ENCODE measurements around the gene ELOA. TPM values are rescaled to one million over a fixed set of nuclear protein-coding genes. Genes with fewer than 3 reads are reported as not detected.

The ELOA gene
- total and polyA plus RNA-seq, 2 experiments from 2014 or later = 44.3 to 50.1 TPM

- TF ChIP-seq EZH2 (IDR thresholded peaks at IDR 0.05; ENCODE audit: insufficient read depth, poor library complexity, severe bottlenecking) = no peak
- no peak for TF ChIP-seq EZH2phosphoT487 (IDR thresholded peaks at IDR 0.05; ENCODE audit: insufficient read depth, low read depth)
- no peaks in the 10 kb centered on the region for H3K4me1 ChIP-seq (ENCODE audit: insufficient read depth)
Observed at GRCh38 chr1:23757812-23758211, 14.5 kb downstream of the ELOA start.

GRCh38 chr1:23759277-23759676 lies 16.0 kb downstream of the ELOA start:
- Histone ChIP-seq H3K9me3 (ENCODE audit: low read depth) (no peaks in the 10 kb centered on the region), H3K4me1 (ENCODE audit: insufficient read depth) (no peaks in the 10 kb centered on the region), H3K4me2 (ENCODE audit: unreplicated experiment) (no peak overlapping the region), H3K79me2 (ENCODE audit: insufficient read depth) (peaks cover 66% of the 10 kb centered on the region), H3K4me3 (no peak overlapping the region), H3F3A (ENCODE audit: insufficient read depth) (peaks cover 20% of the 10 kb centered on the region), H2AFZ (no peak overlapping the region), H3K27ac (no peak overlapping the region), H4K20me1 (ENCODE audit: insufficient read depth) (no peaks in the 10 kb centered on the region), H3K9ac (no peak overlapping the region), H3K36me3 (ENCODE audit: low read depth) (peaks cover 76% of the 10 kb centered on the region), H3K9me2 (ENCODE audit: insufficient read depth) (no peaks in the 10 kb centered on the region), H3K27me3 (replicated peaks; ENCODE audit: insufficient read depth) (no peaks in the 10 kb centered on the region)
- WGBS, 2 experiments (ENCODE audit: low coverage in 1 of 2, low lambda C conversion rate in 2 of 2, missing lambda C conversion rate in 2 of 2) = 22 to 29% methylated on average over 4 of the region's 4 CpGs
- in situ Hi-C loops (cut with MboI) = no loop called here
- no peak for TF ChIP-seq EZH2phosphoT487 (IDR thresholded peaks at IDR 0.05; ENCODE audit: insufficient read depth, low read depth)
- TF ChIP-seq EZH2 (IDR thresholded peaks at IDR 0.05; ENCODE audit: insufficient read depth, poor library complexity, severe bottlenecking) = no peak
- no peak for DNase-seq

More at GRCh38 chr1:23757812-23758211, 14.5 kb downstream of the ELOA start:
- Histone ChIP-seq H3K79me2 (ENCODE audit: insufficient read depth) (peaks cover 80% of the 10 kb centered on the region), H3K9me3 (ENCODE audit: low read depth) (no peaks in the 10 kb centered on the region), H3K9ac (no peak overlapping the region), H3K4me3 (no peak overlapping the region), H3K4me2 (ENCODE audit: unreplicated experiment) (no peak overlapping the region), H4K20me1 (ENCODE audit: insufficient read depth) (0 out of 2 replicates have a peak, but pooled peaks cover 3% of the 10 kb centered on the region), H3F3A (ENCODE audit: insufficient read depth) (peaks cover 12% of the 10 kb centered on the region), H3K9me2 (ENCODE audit: insufficient read depth) (no peaks in the 10 kb centered on the region), H3K27me3 (replicated peaks; ENCODE audit: insufficient read depth) (no peaks in the 10 kb centered on the region), H3K36me3 (ENCODE audit: low read depth) (peaks cover 91% of the 10 kb centered on the region), H2AFZ (no peak overlapping the region), H3K27ac (no peak overlapping the region)
- in situ Hi-C loops (cut with MboI) = no loop called here
- no peak for DNase-seq
- WGBS, 2 experiments (ENCODE audit: low coverage in 1 of 2, low lambda C conversion rate in 2 of 2, missing lambda C conversion rate in 2 of 2) = 83 to 100% methylated on average over 1 of the region's 1 CpG

- peaks cover 42% of the 10 kb centered on the region for H3K36me3 ChIP-seq (ENCODE audit: low read depth)
- no peaks in the 10 kb centered on the region for H3K9me2 ChIP-seq (ENCODE audit: insufficient read depth)
- TF ChIP-seq EZH2 (IDR thresholded peaks at IDR 0.05; ENCODE audit: insufficient read depth, poor library complexity, severe bottlenecking) (no peak), EZH2phosphoT487 (IDR thresholded peaks at IDR 0.05; ENCODE audit: insufficient read depth, low read depth) (no peak)
- peak; percentile 29 for DNase-seq
- in situ Hi-C loops (cut with MboI) = no loop called here
- H2AFZ ChIP-seq = no peak overlapping the region
- H3K4me2 ChIP-seq (ENCODE audit: unreplicated experiment) = no peak overlapping the region
- H3K27ac ChIP-seq = no peak overlapping the region
- H3F3A ChIP-seq (ENCODE audit: insufficient read depth) = peaks cover 20% of the 10 kb centered on the region
- no peaks in the 10 kb centered on the region for H3K4me1 ChIP-seq (ENCODE audit: insufficient read depth)
- 35 to 44% methylated on average over 7 of the region's 7 CpGs for WGBS, 2 experiments (ENCODE audit: low coverage in 1 of 2, low lambda C conversion rate in 2 of 2, missing lambda C conversion rate in 2 of 2)
- no peaks in the 10 kb centered on the region for H3K9me3 ChIP-seq (ENCODE audit: low read depth)
- no peak overlapping the region for H3K9ac ChIP-seq
- H4K20me1 ChIP-seq (ENCODE audit: insufficient read depth) = no peaks in the 10 kb centered on the region
- H3K27me3 ChIP-seq (replicated peaks; ENCODE audit: insufficient read depth) = no peaks in the 10 kb centered on the region
- no peak overlapping the region for H3K4me3 ChIP-seq
- peaks cover 32% of the 10 kb centered on the region for H3K79me2 ChIP-seq (ENCODE audit: insufficient read depth)
Observed at GRCh38 chr1:23763041-23763577, 19.8 kb downstream of the ELOA start.

GRCh38 chr1:23768733-23769132 lies 25.5 kb downstream of the ELOA start:
- no peak for TF ChIP-seq EZH2phosphoT487 (IDR thresholded peaks at IDR 0.05; ENCODE audit: insufficient read depth, low read depth)
- TF ChIP-seq EZH2 (IDR thresholded peaks at IDR 0.05; ENCODE audit: insufficient read depth, poor library complexity, severe bottlenecking) = no peak
- H3K9me3 ChIP-seq (ENCODE audit: low read depth) = no peaks in the 10 kb centered on the region
- no peaks in the 10 kb centered on the region for H4K20me1 ChIP-seq (ENCODE audit: insufficient read depth)
- H3K9ac ChIP-seq = no peak overlapping the region
- 59 to 66% methylated on average over 5 of the region's 5 CpGs for WGBS, 2 experiments (ENCODE audit: low coverage in 1 of 2, low lambda C conversion rate in 2 of 2, missing lambda C conversion rate in 2 of 2)
- peaks cover 6% of the 10 kb centered on the region; the same call in 1 of the 2 replicates for H3F3A ChIP-seq (ENCODE audit: insufficient read depth)
- no peaks in the 10 kb centered on the region; the same call in 1 of the 2 replicates for H3K4me1 ChIP-seq (ENCODE audit: insufficient read depth)
- H3K4me3 ChIP-seq = no peak overlapping the region
- H3K9me2 ChIP-seq (ENCODE audit: insufficient read depth) = no peaks in the 10 kb centered on the region
- peaks cover 15% of the 10 kb centered on the region for H3K79me2 ChIP-seq (ENCODE audit: insufficient read depth)
- no peaks in the 10 kb centered on the region for H3K27me3 ChIP-seq (replicated peaks; ENCODE audit: insufficient read depth)
- H3K4me2 ChIP-seq (ENCODE audit: unreplicated experiment) = no peak overlapping the region
- no peak for DNase-seq
- no peak overlapping the region for H2AFZ ChIP-seq
- in situ Hi-C loops (cut with MboI) = no loop called here
- H3K36me3 ChIP-seq (ENCODE audit: low read depth) = no peaks in the 10 kb centered on the region
- H3K27ac ChIP-seq = no peak overlapping the region
